C4-2B (cell line): Measurements from ENCODE around the gene PITPNC1.
"Not testable (repeated sequence)": the region's sequence is repeated elsewhere in the genome, so short reads cannot be mapped to it uniquely, and the experiment has no call there.

Experiments used
- H3K27ac ChIP-seq: fragments of 450-650 bp; 2 replicates; pipeline ENCODE4 v1.5.1; 2017
- CTCF ChIP-seq: fragments of 450-650 bp; conservative IDR thresholded peaks from 2 replicates; pipeline ENCODE4 v1.5.1; 2017; ENCODE audit warnings: mild to moderate bottlenecking
- ZFX ChIP-seq: fragments of 450-650 bp; IDR thresholded peaks from 2 replicates; pipeline ENCODE4 v1.6.1; 2017

PITPNC1 gene

GRCh38 chr17:67492824-67493517, 115.9 kb downstream of the PITPNC1 start:
- TF ChIP-seq ZFX (no peak), CTCF (no peak)
- no peak overlapping the region for H3K27ac ChIP-seq

- no peak overlapping the region for H3K27ac ChIP-seq
- no peak for TF ChIP-seq ZFX
- no peak for TF ChIP-seq CTCF
Measured at GRCh38 chr17:67493812-67494211, 116.7 kb downstream of the PITPNC1 start.

GRCh38 chr17:67495534-67495933, 118.5 kb downstream of the PITPNC1 start:
- H3K27ac ChIP-seq = not testable (repeated sequence)

- H3K27ac ChIP-seq = no peak overlapping the region
- TF ChIP-seq ZFX (no peak), CTCF (no peak)
Measured at GRCh38 chr17:67496286-67496685, 119.2 kb downstream of the PITPNC1 start.

GRCh38 chr17:67499685-67500084, 122.6 kb downstream of the PITPNC1 start:
- TF ChIP-seq ZFX (no peak), CTCF (no peak)
- H3K27ac ChIP-seq = no peak overlapping the region

- H3K27ac ChIP-seq = no peak overlapping the region
- TF ChIP-seq CTCF (no peak), ZFX (no peak)
Measured at GRCh38 chr17:67500261-67500660, 123.2 kb downstream of the PITPNC1 start.

- no peak overlapping the region for H3K27ac ChIP-seq
- TF ChIP-seq ZFX (no peak), CTCF (no peak)
Measured at GRCh38 chr17:67500677-67501300, 123.7 kb downstream of the PITPNC1 start.

GRCh38 chr17:67502151-67502550, 125.1 kb downstream of the PITPNC1 start:
- no peak overlapping the region for H3K27ac ChIP-seq

More at GRCh38 chr17:67502151-67502550, 125.1 kb downstream of the PITPNC1 start:
- TF ChIP-seq ZFX (no peak), CTCF (no peak)
